COLO668 (cell line): ENCODE measurements around the gene PET117.
A peak's percentile ranks its signal among the peaks of the same experiment; 100 is the strongest.
"Not testable (repeated sequence)": the region's sequence is repeated elsewhere in the genome, so short reads cannot be mapped to it uniquely, and the experiment has no call there.

ENCODE experiments used
- DNase-seq: peaks from one replicate; lab custom pipeline; 2025; ENCODE audit not compliant: unreplicated experiment; lab: John Stamatoyannopoulos, UW

The PET117 gene, protein sequence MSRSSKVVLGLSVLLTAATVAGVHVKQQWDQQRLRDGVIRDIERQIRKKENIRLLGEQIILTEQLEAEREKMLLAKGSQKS

GRCh38 chr20:18137412-18138265, at the start of gene PET117, which contains the start of gene KAT14:
Gene PET117, plus strand, starts transcription at chr20:18137863. Its CDS starts 93 bp downstream, at chr20:18137956.
Gene KAT14, plus strand, starts transcription at chr20:18137863. Its CDS starts 4,798 bp downstream, at chr20:18142661.
- DNase-seq: peak; percentile 96

GRCh38 chr20:18088298-18088697, 49.4 kb upstream of the PET117 start:
- DNase-seq: not testable (repeated sequence)

- not testable (repeated sequence) for DNase-seq
Measured at GRCh38 chr20:18088841-18089240, 48.8 kb upstream of the PET117 start.

- no peak for DNase-seq
Measured at GRCh38 chr20:18090044-18090443, 47.6 kb upstream of the PET117 start.

DNA sequence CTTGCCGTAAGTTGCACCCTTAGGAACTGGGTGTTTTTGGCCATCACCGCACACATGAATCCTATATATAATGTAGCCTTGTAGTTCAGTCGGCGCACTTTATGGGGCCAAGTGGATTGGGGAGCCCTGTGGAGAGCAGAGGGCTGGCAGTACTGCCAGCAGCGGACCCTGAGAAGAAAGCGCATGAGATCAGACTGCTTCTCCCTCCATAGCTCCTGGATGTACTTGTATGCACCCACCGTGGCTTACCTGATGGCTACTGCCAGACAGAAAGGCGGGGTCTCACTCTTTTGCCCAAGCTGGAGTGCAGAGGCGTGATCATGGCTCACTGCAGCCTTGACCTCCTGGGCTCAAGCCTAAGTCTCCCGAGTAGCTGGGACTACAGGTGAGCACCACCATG, 47.2 kb upstream of the PET117 start:
- DNase-seq: no peak

DNA sequence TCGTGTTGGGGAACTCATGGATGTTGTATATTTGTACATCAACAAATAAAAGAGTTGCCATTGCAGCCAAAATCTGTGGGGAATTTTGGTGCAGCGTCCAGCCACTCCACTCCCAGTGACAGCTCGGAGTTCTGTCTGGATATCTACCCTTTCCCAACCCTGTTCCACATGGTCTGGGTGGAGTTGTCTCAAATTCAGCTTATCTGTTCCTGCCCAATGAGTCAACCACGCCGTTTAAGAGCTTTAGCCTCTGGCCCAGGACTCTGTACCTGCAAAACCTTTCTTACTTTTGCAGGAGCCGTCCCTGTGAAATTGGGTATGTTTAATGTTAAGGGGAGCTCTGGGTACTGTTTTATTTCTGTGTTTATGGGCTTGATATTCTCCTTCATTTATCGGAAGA, 46.0 kb upstream of the PET117 start:
- no peak for DNase-seq

DNA sequence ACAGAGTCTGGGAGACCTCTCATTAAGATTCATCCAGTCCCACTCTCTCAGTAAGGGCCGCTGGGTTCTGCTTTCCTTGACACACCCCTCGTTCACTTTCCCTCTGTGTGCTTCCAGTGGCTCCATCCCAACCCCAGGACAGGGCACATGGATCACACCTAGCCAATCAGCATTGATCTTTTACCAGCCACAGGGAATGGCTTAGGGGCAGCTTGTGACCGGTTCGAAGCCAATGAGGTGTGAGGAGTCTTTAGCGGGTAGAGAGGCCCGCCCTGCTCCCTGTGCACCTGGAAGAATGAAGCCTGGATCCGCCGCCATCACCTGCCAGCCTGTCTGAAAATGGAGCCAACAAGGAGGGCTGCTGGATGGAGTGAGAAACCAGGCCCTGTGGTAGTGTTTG, 44.8 kb upstream of the PET117 start:
- DNase-seq: no peak

DNA sequence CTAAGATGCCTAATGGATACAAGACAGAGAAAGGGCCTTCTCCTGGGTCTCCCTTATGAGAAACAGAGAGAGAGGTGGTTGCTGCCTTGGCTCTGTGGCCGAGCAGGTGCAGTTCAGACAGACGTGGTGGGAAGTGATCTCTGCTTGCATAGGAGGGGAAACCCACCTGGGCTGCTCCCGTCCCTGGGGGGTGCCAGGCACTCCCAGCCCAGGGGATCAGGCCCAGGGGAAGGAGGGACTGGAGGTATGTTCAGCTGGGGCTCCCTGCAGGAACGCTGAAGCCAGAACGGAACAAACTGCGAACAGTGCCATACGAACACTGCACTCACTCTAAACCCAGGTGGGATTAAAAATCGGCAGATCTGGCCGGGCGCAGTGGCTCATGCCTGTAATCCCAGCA, 44.3 kb upstream of the PET117 start:
- DNase-seq: no peak

DNA sequence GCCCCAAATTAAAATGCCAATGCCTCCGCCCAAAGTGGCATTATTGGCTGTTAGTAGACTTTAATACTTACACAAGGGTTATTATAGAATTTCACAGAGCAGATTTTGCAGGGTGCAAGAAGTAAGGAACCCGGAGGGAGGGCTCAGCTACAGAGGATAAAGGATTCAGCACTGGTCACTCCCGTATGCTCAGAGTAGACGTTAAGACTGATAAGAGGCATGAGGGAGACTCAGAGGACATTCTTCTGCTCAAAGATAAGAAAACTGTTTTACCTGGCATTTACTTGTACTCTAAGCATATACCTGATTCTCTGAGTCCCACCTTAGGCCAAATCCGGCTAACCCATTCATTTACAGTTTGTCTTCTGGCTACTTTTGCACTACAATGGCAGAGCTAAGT, 43.5 kb upstream of the PET117 start:
- no peak for DNase-seq

DNA sequence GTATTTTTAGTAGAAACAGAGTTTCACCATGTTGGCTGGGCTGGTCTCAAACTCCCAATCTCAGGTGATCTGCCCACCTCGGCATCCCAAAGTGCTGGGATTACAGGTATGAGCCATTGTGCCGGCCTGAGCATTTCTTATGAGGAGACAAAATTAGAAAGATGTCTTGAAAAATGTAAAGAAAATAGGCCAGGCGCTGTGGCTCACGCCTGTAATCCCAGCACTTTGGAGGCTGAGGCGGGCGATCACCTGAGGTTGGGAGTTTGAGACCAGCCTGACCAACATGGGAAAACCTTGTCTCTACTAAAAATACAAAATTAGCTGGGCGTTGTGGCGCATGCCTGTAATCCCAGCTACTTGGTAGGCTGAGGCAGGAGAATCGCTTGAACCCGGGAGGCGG, 37.1 kb upstream of the PET117 start:
- not testable (repeated sequence) for DNase-seq

DNA sequence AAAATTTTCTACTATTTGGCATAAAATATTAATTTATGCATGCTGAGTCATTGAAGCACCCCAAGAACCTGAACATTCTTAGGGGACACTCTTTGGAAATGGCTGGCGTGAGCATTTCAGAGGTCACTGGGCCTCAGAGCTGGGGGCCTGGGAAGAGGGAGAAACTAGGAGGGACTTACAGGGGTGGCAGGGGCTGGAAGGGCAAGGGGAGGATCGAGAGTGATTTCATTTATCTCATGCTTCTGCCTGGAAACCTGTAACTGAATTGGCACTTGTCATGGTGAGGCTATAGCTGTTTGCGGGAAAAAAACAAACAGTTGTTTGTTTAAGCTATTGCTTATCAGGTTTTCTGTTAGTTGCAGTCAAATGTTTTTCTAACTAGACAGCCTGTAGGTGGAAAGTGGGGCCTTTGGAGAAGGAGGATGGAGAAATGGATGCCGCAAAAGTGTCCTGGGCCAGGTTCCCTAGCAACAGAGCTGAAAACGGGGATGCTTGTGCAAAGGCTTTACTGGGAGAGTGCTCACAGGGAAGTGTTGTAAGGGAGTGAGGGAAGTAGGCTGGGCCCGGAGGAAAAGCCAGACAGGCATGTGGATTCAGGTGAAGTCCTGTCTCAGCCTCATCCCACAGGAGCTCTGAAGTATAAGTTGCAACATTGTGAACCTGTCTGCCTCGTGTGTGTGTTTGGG, 36.4 kb upstream of the PET117 start:
- DNase-seq: no peak

DNA sequence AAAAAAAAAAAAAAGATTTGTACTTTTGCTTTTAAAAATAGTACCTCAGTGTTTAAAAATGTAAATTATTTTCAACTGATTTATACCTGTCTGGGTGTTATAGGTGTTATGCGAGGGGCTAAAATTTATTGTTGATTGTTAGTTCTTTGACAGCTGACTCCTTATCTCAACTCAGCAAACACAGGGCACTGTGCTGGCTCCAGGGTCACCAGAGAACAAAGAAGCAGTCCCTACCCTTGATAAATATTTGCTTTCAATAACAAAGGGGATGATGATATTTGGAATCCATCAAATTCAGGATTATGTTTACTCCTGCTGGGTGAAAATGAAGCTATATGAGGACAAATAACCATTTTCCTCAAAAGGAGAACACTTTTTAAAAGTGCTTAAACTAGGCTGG, 34.2 kb upstream of the PET117 start:
- DNase-seq: peak; percentile 43

- no peak for DNase-seq
Measured at GRCh38 chr20:18108326-18108725, 29.3 kb upstream of the PET117 start.

DNA sequence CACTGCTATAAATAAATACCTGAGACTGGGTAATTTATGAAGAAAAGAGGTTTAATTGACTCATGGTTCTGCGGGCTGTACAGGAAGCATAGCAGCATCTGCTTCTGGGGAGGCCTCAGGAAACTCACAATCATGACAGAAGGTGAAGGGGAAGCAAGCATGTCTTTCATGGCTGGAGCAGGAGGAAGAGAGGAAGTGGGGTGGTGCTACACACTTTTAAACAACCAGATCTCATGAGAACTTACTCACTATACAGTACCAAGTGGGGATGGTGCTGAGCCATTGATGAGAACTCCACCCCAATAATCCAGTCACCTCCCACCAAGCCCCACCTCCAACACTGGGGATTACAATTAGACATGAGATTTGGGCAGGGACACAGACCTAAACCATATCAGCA, 9.1 kb upstream of the PET117 start:
- not testable (repeated sequence) for DNase-seq

DNA sequence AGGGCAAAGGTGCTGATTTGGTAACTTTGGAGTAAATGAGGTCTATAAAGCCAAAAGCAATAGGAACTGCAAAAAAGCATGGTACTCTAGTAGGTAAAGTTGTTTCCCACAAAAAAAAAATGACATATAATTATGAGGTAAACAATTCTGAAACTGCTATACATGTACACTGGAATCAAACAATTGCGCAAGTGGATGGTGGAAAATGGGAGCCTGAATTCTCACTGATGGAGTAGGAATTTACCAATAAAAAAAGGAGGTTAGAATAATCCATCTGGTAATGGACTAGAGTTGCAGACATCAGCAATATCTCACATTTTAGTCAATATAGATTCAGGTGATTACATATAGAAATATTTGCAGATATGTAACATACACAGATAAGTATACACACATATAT, 5.0 kb upstream of the PET117 start:
- no peak for DNase-seq

GRCh38 chr20:18133962-18134361, 3.7 kb upstream of the PET117 start:
- no peak for DNase-seq

- DNase-seq: no peak
Measured at GRCh38 chr20:18138266-18138582, 561 bp downstream of the PET117 start.

- DNase-seq: no peak
Measured at GRCh38 chr20:18138639-18139583, 1.2 kb downstream of the PET117 start.

- DNase-seq: no peak
Measured at GRCh38 chr20:18139832-18140231, 2.2 kb downstream of the PET117 start.

DNA sequence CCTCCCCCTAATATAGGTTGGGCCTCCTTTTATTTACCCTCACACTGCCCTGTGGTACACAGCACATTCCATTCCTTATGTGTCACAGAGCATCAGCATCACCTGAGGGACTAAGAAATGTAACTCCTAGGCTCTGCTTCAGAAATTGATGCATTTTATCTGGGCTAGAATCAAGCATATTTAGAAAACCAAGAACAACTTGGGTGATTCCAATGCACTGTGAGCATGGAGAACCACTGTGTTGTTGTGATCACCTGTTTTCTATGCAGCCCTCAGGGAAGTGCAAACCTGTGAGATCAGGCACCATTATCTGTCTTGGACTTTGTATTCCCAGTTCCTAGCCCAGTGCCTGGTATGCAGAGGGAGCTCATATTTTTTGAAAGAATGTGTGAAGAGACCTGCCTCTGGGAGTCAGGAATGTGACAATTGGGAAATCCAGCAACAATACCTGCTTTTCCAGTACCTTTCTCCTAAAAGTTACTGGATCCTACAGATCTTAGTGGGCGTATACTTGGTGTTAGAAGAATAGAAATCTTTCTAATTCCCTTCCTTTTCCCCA, 7.0 kb downstream of the PET117 start:
- DNase-seq: no peak

- no peak for DNase-seq
Measured at GRCh38 chr20:18154342-18154741, 16.7 kb downstream of the PET117 start.
